ENCODE results near the gene BAX.

BAX gene

DNA sequence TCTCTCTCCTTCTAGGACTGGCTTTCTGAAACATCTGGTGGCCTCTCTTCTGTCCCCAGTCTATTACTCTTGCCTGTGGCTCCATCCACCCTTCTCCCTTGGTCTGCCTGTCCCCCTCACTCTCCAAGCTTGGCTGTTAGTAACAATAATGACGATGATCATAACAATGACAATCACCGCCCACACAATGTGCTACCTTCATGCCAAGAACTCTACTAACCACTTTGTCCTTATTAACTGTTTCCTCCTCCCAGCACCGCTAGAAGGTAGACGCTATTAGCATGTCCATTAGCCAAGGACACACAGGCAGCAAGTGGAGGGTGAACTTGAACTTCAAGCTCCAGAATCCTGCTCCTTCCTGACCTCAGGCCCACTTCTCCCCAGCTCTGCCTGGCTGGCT is 35.7 kb downstream of the BAX start:
- H3K27me3 ChIP-seq (ENCODE audit: insufficient read depth, poor library complexity, severe bottlenecking): no peaks in the 10 kb centered on the region
- no peak overlapping the region for H3K4me3 ChIP-seq (replicated peaks; ENCODE audit: insufficient read depth, low read length)
- H3K27ac ChIP-seq (replicated peaks): no peak overlapping the region
- DNase-seq (ENCODE audit: low read depth in 1 of 2, low spot score in 1 of 2): no peak
- TF ChIP-seq, protein P1, sequence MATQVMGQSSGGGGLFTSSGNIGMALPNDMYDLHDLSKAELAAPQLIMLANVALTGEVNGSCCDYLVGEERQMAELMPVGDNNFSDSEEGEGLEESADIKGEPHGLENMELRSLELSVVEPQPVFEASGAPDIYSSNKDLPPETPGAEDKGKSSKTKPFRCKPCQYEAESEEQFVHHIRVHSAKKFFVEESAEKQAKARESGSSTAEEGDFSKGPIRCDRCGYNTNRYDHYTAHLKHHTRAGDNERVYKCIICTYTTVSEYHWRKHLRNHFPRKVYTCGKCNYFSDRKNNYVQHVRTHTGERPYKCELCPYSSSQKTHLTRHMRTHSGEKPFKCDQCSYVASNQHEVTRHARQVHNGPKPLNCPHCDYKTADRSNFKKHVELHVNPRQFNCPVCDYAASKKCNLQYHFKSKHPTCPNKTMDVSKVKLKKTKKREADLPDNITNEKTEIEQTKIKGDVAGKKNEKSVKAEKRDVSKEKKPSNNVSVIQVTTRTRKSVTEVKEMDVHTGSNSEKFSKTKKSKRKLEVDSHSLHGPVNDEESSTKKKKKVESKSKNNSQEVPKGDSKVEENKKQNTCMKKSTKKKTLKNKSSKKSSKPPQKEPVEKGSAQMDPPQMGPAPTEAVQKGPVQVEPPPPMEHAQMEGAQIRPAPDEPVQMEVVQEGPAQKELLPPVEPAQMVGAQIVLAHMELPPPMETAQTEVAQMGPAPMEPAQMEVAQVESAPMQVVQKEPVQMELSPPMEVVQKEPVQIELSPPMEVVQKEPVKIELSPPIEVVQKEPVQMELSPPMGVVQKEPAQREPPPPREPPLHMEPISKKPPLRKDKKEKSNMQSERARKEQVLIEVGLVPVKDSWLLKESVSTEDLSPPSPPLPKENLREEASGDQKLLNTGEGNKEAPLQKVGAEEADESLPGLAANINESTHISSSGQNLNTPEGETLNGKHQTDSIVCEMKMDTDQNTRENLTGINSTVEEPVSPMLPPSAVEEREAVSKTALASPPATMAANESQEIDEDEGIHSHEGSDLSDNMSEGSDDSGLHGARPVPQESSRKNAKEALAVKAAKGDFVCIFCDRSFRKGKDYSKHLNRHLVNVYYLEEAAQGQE (IDR thresholded peaks at IDR 0.05; ENCODE audit: insufficient replicate concordance, low read depth): no peak
- TF ChIP-seq CTCF (IDR thresholded peaks at IDR 0.05; ENCODE audit: insufficient read depth, low read length) (no peak), SPI1 (IDR thresholded peaks at IDR 0.05; ENCODE audit: borderline replicate concordance, low read depth) (no peak), POLR2AphosphoS5 (IDR thresholded peaks at IDR 0.05; ENCODE audit: low read depth) (no peak)

GRCh38 chr19:48991011-48991609 is 36.4 kb downstream of the BAX start:
- DNase-seq (ENCODE audit: low read depth in 1 of 2, low spot score in 1 of 2): no peak
- TF ChIP-seq POLR2AphosphoS5 (IDR thresholded peaks at IDR 0.05; ENCODE audit: low read depth) (no peak), CTCF (IDR thresholded peaks at IDR 0.05; ENCODE audit: insufficient read depth, low read length) (no peak), SPI1 (IDR thresholded peaks at IDR 0.05; ENCODE audit: borderline replicate concordance, low read depth) (no peak), GABPA (IDR thresholded peaks at IDR 0.05; ENCODE audit: low read depth) (no peak)
- TF ChIP-seq, protein P1 (IDR thresholded peaks at IDR 0.05; ENCODE audit: insufficient replicate concordance, low read depth): no peak
- H3K27me3 ChIP-seq (ENCODE audit: insufficient read depth, poor library complexity, severe bottlenecking): no peaks in the 10 kb centered on the region
- no peak overlapping the region; the same call in 1 of the 2 replicates for H3K4me3 ChIP-seq (replicated peaks; ENCODE audit: insufficient read depth, low read length)
- peak overlapping the region; percentile 88; the same call in 1 of the 2 replicates for H3K27ac ChIP-seq (replicated peaks)

- DNase-seq (ENCODE audit: low read depth in 1 of 2, low spot score in 1 of 2): peak in 1 of 2 experiments; percentile 51
These were observed 37.4 kb downstream of the BAX start for GRCh38 chr19:48991873-48992580.

More at GRCh38 chr19:48991873-48992580, 37.4 kb downstream of the BAX start:
- Histone ChIP-seq H3K27me3 (ENCODE audit: insufficient read depth, poor library complexity, severe bottlenecking) (no peaks in the 10 kb centered on the region), H3K4me3 (replicated peaks; ENCODE audit: insufficient read depth, low read length) (peak overlapping the region; percentile 82), H3K27ac (replicated peaks) (peak overlapping the region; percentile 88)
- TF ChIP-seq GABPA (IDR thresholded peaks at IDR 0.05; ENCODE audit: low read depth) (no peak), CTCF (IDR thresholded peaks at IDR 0.05; ENCODE audit: insufficient read depth, low read length) (no peak), POLR2AphosphoS5 (IDR thresholded peaks at IDR 0.05; ENCODE audit: low read depth) (no peak), SPI1 (IDR thresholded peaks at IDR 0.05; ENCODE audit: borderline replicate concordance, low read depth) (peak; percentile 8; the same call in 1 of the 2 replicates)
- TF ChIP-seq, protein P1 (IDR thresholded peaks at IDR 0.05; ENCODE audit: insufficient replicate concordance, low read depth): no peak
